HAP-1 (cell line): ENCODE results near the gene TSSK2.

Source experiments
- DNase-seq, 2 experiments: peaks; one replicate each; pipeline ENCODE4 v3.0.0-alpha.2; 2016 to 2020; ENCODE audit warnings: low spot score in 2 of 2
- H3K27me3 ChIP-seq: fragments of 250-450 bp; sonication (Bioruptor Pico); 2 replicates; pipeline ENCODE4 v1.5.1; 2020; ENCODE audit warnings: low read depth, mild to moderate bottlenecking, moderate library complexity
- H3K36me3 ChIP-seq: fragments of 250-450 bp; sonication (Bioruptor Pico); replicated peaks from 2 replicates; pipeline ENCODE4 v1.5.1; 2020; ENCODE audit warnings: mild to moderate bottlenecking
- H3K4me1 ChIP-seq: fragments of 250-450 bp; sonication (Bioruptor Pico); 2 replicates; pipeline ENCODE4 v1.5.1; 2020; ENCODE audit warnings: mild to moderate bottlenecking
- H3K4me3 ChIP-seq: fragments of 250-450 bp; sonication (Bioruptor Pico); 2 replicates; pipeline ENCODE4 v1.5.1; 2020; ENCODE audit warnings: mild to moderate bottlenecking, moderate library complexity
- H3K9me3 ChIP-seq: fragments of 250-450 bp; sonication (Bioruptor Pico); 2 replicates; pipeline ENCODE4 v1.5.1; 2020; ENCODE audit warnings: mild to moderate bottlenecking, moderate library complexity
- in situ Hi-C: fragments of 300-500 bp; cut with MboI; formaldehyde crosslinking; loops from 3 replicates; pipeline ENCODE4 v1.14.3; 2020; ENCODE audit warnings: low sequenced_read_pairs, inconsistent platforms, mixed read lengths

Gene TSSK2

DNA sequence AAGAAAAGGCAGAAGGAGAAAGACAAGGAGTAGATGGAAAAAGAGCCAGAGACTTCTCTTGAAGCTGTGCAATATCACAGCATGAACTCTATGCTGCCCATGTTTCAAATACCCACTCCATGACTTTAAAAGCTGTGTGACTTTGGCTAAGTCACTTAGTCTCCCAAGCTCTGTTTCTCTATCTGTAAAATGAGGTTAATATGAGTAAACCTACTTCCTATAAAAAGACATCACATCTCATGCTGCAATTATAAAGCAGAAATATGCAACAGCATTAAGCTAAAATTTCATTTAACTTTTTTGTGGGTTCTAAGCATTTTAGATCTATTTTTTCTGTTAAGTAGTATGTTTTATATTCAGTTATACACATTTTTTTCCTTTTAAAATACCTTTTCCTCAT is 20.5 kb upstream of the TSSK2 start:
- H3K36me3 ChIP-seq, result no peaks in the 10 kb centered on the region
- 0 out of 2 replicates have a peak, but pooled peaks cover 2% of the 10 kb centered on the region for H3K4me1 ChIP-seq
- no peak for DNase-seq
- in situ Hi-C loops, result no loop called here
- no peak overlapping the region for H3K4me3 ChIP-seq
- H3K27me3 ChIP-seq, result no peaks in the 10 kb centered on the region
- no peaks in the 10 kb centered on the region for H3K9me3 ChIP-seq

GRCh38 chr22:19111140-19111539 is 20.0 kb upstream of the TSSK2 start:
- in situ Hi-C loops, result no loop called here
- no peak for DNase-seq
- H3K36me3 ChIP-seq, result no peaks in the 10 kb centered on the region

GRCh38 chr22:19111584-19111983 is 19.5 kb upstream of the TSSK2 start:
- Histone ChIP-seq H3K27me3 (no peaks in the 10 kb centered on the region), H3K4me1 (0 out of 2 replicates have a peak, but pooled peaks cover 2% of the 10 kb centered on the region), H3K36me3 (no peaks in the 10 kb centered on the region), H3K4me3 (no peak overlapping the region), H3K9me3 (no peaks in the 10 kb centered on the region)
- no peak for DNase-seq
- in situ Hi-C loops, result no loop called here

More at GRCh38 chr22:19111140-19111539, 20.0 kb upstream of the TSSK2 start:
- no peaks in the 10 kb centered on the region for H3K27me3 ChIP-seq
- 0 out of 2 replicates have a peak, but pooled peaks cover 2% of the 10 kb centered on the region for H3K4me1 ChIP-seq
- H3K4me3 ChIP-seq, result no peak overlapping the region
- H3K9me3 ChIP-seq, result no peaks in the 10 kb centered on the region

GRCh38 chr22:19113429-19113828 is 17.7 kb upstream of the TSSK2 start:
- in situ Hi-C loops, result no loop called here
- no peaks in the 10 kb centered on the region for H3K27me3 ChIP-seq
- no peaks in the 10 kb centered on the region for H3K9me3 ChIP-seq
- no peak overlapping the region for H3K4me3 ChIP-seq
- H3K4me1 ChIP-seq, result 0 out of 2 replicates have a peak, but pooled peaks cover 2% of the 10 kb centered on the region
- H3K36me3 ChIP-seq, result peaks cover 3% of the 10 kb centered on the region; the same call in 1 of the 2 replicates
- DNase-seq, result no peak

DNA sequence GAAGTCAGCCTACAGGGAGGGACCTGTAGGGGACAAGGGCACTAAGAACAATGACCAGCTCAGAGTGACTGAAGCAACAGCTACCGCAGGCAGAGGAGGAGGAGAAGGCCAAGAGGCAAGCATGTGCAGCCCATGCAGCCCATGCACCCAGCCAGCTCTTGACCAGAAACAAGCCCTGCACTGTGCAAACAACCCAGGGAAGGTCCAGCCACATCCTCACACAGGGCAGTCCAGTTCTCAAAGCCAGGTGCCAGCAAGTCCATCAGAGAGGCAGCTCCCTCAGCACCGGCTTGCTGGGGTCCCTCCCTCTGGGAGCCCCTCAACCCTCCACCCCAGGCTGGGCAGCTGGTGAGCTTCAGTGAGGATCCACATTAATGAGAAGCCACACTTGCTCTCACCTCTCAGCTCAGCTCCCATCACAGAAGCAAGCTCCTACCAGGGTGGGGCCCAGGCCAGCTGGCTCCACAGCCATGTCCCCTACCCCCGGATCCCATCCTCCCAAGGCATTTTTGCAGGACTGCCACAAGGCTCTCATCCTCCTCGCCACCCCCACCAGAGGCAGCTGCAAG is 16.0 kb upstream of the TSSK2 start:
- H3K4me1 ChIP-seq, result peaks cover 2% of the 10 kb centered on the region; the same call in 1 of the 2 replicates
- DNase-seq, result no peak
- in situ Hi-C loops, result no loop called here
- H3K36me3 ChIP-seq, result peaks cover 8% of the 10 kb centered on the region; the same call in 1 of the 2 replicates
- H3K27me3 ChIP-seq, result no peaks in the 10 kb centered on the region
- no peaks in the 10 kb centered on the region for H3K9me3 ChIP-seq
- H3K4me3 ChIP-seq, result no peak overlapping the region

- Histone ChIP-seq H3K4me3 (no peak overlapping the region), H3K9me3 (no peaks in the 10 kb centered on the region), H3K4me1 (peaks cover 7% of the 10 kb centered on the region), H3K36me3 (peaks cover 8% of the 10 kb centered on the region; the same call in 1 of the 2 replicates), H3K27me3 (no peaks in the 10 kb centered on the region)
- DNase-seq, result no peak
- in situ Hi-C loops, result no loop called here
Measured at GRCh38 chr22:19115628-19116027, 15.5 kb upstream of the TSSK2 start.

DNA sequence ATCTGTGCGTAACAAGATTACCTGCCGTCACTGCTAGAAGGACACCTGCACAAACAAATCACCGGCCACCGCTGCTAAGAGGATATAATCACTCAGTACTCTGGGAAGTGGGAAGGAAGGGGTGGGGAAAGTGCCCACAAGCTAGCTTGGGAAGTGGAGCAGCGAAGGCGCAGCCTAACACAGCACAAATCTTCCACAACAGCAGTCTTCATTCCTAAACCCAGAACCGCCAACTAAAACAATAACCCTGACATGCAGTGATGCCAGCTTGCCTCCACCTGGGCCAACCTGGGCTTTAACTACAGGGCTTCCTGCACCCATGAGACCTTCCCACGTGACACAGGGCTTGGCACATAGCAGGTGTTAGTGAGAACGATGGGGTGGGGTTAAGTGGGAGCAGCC is 14.0 kb upstream of the TSSK2 start:
- in situ Hi-C loops, result no loop called here
- no peaks in the 10 kb centered on the region for H3K9me3 ChIP-seq

GRCh38 chr22:19118329-19118880 is 12.7 kb upstream of the TSSK2 start:
- DNase-seq, result no peak
- in situ Hi-C loops, result no loop called here
- Histone ChIP-seq H3K4me3 (no peak overlapping the region), H3K9me3 (no peaks in the 10 kb centered on the region), H3K36me3 (peaks cover 8% of the 10 kb centered on the region; the same call in 1 of the 2 replicates), H3K27me3 (no peaks in the 10 kb centered on the region), H3K4me1 (peaks cover 15% of the 10 kb centered on the region)

More for the DNA sequence above, 14.0 kb upstream of the TSSK2 start:
- Histone ChIP-seq H3K4me3 (no peak overlapping the region), H3K4me1 (peaks cover 11% of the 10 kb centered on the region), H3K36me3 (peaks cover 8% of the 10 kb centered on the region; the same call in 1 of the 2 replicates), H3K27me3 (no peaks in the 10 kb centered on the region)
- DNase-seq, result no peak

DNA sequence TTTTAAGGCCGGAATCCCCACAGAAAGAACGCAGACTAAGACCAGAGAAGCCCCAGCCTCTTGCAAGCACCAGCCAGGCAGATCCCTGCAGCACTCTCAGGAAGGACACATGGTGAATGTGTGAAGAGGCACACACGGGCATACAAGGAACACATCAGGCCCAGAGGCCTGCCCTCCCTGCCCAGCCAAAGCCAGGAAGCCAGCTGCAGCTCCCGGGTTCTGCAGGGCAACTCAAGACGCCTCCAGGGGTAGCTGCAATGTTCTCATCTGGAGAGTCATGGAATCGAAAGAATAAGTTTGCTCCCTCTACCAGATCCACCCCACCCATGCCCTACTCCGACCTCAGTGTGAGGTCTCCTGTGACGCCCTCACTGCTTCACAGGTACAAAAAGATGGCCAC is 11.2 kb upstream of the TSSK2 start:
- no peak for DNase-seq
- H3K27me3 ChIP-seq, result no peaks in the 10 kb centered on the region
- in situ Hi-C loops, result no loop called here
- H3K4me3 ChIP-seq, result peak overlapping the region; percentile 95
- peaks cover 8% of the 10 kb centered on the region; the same call in 1 of the 2 replicates for H3K36me3 ChIP-seq
- peaks cover 15% of the 10 kb centered on the region for H3K4me1 ChIP-seq
- no peaks in the 10 kb centered on the region for H3K9me3 ChIP-seq

DNA sequence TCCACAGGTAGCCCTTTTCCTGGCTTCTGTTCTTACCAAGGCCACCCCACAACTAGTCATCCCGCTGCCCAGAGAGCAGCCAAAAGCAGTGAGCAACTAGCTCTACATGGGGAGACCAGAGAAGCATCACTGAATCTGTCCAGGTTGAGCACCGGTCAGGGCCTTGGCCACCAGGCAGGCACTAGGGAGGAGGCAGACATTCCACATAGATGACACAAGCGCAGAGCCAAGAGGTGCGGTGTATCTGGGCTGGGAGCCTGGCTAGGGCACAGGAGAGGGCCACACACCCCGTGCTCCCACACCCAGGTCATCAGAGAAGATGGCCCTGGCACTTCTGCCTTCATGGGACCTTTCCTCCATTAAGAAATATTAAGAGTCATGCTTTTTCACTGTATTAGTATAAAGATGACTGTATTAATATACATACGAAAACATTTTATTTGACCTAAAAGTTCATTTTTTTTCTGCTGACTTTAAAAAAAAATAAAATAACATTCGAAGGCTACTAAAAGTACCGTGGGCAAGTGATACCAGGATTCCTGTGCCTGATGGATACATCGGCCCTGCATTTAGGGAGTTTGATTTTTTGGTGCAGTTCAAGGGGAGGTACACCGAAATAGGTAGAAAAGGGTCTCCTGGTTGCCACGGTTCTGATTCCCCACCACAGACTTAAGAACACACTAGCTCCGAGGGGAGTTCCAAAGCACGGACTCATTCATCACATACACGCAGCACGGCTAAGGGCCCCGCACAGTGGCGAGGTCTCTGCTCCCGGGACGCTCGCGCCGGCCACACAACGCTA is 10.1 kb upstream of the TSSK2 start:
- in situ Hi-C loops, result no loop called here
- DNase-seq, result peak in 1 of 2 experiments; percentile 46
- Histone ChIP-seq H3K36me3 (peaks cover 8% of the 10 kb centered on the region; the same call in 1 of the 2 replicates), H3K4me1 (peaks cover 15% of the 10 kb centered on the region), H3K4me3 (peak overlapping the region; percentile 95), H3K9me3 (no peaks in the 10 kb centered on the region), H3K27me3 (no peaks in the 10 kb centered on the region)

- Histone ChIP-seq H3K4me3 (peak overlapping the region; percentile 95), H3K27me3 (no peaks in the 10 kb centered on the region), H3K4me1 (peaks cover 15% of the 10 kb centered on the region), H3K36me3 (peaks cover 8% of the 10 kb centered on the region; the same call in 1 of the 2 replicates), H3K9me3 (no peaks in the 10 kb centered on the region)
- peak; percentile 14 to 51 for DNase-seq
- in situ Hi-C loops, result no loop called here
Measured at GRCh38 chr22:19121631-19122142, 9.4 kb upstream of the TSSK2 start.

GRCh38 chr22:19122143-19122751 is 8.9 kb upstream of the TSSK2 start, which contains the start of gene DGCR2:
DGCR2 (minus strand) TSS chr22:19122412; CDS start chr22:19122206, 206 bp downstream.
- peak within 1 kb of the TSS; percentile 95 for H3K4me3 ChIP-seq
- in situ Hi-C loops, result no loop called here
- H3K4me1 ChIP-seq, result peaks cover 15% of the 10 kb centered on the region
- DNase-seq, result peak; percentile 95 to 98
- H3K36me3 ChIP-seq, result peaks cover 8% of the 10 kb centered on the region; the same call in 1 of the 2 replicates
- H3K27me3 ChIP-seq, result no peaks in the 10 kb centered on the region
- H3K9me3 ChIP-seq, result no peaks in the 10 kb centered on the region

DNA sequence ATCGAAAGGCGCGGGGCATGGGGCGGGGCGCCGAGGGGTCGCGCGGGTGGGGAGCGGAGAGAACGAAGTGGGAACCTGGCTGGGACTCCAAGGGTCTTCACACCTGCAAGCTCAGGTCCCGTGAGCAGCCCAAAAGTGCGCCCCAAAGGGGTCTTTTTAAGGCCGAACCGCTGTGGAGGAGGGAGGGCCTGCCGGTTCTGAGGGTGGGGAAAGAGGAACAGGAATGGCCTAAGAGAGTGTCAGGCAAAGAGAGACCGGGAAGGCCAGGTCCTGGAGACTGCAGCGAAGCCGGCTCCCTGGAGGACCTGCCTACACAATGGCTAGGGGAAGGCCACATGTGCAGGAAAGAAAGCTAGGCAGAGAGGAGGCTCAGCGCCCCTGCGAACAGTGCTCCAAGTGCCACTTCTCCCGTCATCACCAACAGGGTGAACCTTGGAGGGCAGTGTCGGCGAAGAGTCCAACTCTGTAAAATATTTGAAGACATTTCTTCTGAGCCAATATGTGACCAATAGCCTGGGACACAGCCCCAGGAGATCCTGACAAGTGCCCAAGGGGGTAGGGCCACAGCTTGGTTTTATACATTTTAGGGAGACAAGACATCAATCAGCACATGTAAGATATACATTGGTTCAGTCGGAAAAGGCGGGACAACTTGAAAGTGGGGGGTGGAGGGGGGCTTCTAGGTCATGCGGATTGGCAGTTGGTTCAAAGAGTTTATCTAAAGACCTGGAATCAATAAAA is 8.2 kb upstream of the TSSK2 start:
- Histone ChIP-seq H3K4me3 (peak overlapping the region; percentile 95), H3K27me3 (no peaks in the 10 kb centered on the region), H3K9me3 (no peaks in the 10 kb centered on the region), H3K4me1 (peaks cover 15% of the 10 kb centered on the region), H3K36me3 (peaks cover 5% of the 10 kb centered on the region; the same call in 1 of the 2 replicates)
- peak; percentile 18 to 48 for DNase-seq
- in situ Hi-C loops, result no loop called here
